ENCODE results near the gene UBE2J1. TPM values are rescaled to one million over a fixed set of nuclear protein-coding genes. Genes with fewer than 3 reads are reported as not detected.

UBE2J1 gene
- total and polyA plus RNA-seq, 9 of the 15 experiments (the other 6 are each of a cell fraction or from before 2014, with no cell fraction given): 11.6 to 32.6 (median 22.0) TPM

DNA sequence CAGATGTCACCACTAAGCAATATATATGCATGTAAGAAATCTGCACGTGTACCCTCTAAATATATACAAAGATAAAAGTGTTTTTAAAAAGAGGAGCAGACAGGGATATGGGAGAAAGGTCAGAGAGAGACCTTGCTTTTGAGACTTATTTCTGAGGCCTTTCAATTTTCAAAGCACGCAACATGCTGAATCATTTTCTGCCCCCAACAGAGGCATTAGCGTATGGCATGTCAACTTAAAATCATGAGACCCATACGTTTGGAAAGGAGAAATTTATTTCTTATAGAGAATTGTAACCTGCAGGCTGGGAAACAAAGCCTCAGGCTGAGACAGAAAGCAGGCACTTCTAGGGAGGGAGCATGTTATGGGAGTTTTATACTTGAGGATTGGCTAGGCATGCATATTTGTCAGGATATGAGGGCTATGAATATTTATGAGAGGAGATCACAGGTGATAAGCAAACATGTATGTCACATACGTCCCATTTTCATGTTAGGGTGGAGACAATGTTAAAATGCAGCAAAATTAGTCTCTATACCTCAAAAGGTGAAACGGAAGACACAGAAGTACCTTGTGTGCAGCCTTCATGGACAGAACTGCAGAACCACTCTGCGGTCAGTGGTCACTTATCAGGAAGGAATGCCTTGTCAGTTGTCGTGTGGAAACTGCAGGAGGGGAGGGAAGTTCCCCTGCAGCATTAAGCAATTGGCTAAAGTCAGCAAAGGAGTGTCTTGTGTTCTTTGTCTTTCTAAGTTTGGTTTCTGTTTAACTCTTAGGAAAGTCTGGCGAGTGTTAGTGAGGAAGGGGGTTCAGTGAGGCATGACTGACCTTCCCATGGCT is 31.2 kb downstream of the UBE2J1 start (continued):
- TF ChIP-seq, protein P1, sequence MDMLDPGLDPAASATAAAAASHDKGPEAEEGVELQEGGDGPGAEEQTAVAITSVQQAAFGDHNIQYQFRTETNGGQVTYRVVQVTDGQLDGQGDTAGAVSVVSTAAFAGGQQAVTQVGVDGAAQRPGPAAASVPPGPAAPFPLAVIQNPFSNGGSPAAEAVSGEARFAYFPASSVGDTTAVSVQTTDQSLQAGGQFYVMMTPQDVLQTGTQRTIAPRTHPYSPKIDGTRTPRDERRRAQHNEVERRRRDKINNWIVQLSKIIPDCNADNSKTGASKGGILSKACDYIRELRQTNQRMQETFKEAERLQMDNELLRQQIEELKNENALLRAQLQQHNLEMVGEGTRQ (CRISPR knock-in tag; IDR thresholded peaks at IDR 0.05): no peak
- TF ChIP-seq GTF2E2 (tag; IDR thresholded peaks at IDR 0.05) (no peak), ZNF274 (IDR thresholded peaks at IDR 0.05; ENCODE audit: borderline replicate concordance, low read depth, low read length) (no peak), THRB (CRISPR knock-in tag; conservative IDR thresholded peaks at IDR 0.05) (no peak), ZNF444 (CRISPR knock-in tag; IDR thresholded peaks at IDR 0.05) (no peak), HMGN3 (IDR thresholded peaks at IDR 0.05; ENCODE audit: borderline replicate concordance, extremely low read depth, insufficient read length, low read depth, low read length) (no peak), TARDBP (IDR thresholded peaks at IDR 0.05) (no peak), GATAD2B (IDR thresholded peaks at IDR 0.05; ENCODE audit: borderline replicate concordance) (no peak), ZNF41 (CRISPR knock-in tag; conservative IDR thresholded peaks at IDR 0.05) (no peak), SOX6 (IDR thresholded peaks at IDR 0.05) (peak; percentile 84), SMARCA4 (IDR thresholded peaks at IDR 0.05) (peak; percentile 89), NR1H2 (CRISPR knock-in tag; IDR thresholded peaks at IDR 0.05) (no peak), ZMIZ1 (IDR thresholded peaks at IDR 0.05; ENCODE audit: low read depth in 2 of 2, low read length in 2 of 2) (no peak), THRAP3 (IDR thresholded peaks at IDR 0.05; ENCODE audit: borderline replicate concordance) (no peak)
- TF ChIP-seq, protein P2, sequence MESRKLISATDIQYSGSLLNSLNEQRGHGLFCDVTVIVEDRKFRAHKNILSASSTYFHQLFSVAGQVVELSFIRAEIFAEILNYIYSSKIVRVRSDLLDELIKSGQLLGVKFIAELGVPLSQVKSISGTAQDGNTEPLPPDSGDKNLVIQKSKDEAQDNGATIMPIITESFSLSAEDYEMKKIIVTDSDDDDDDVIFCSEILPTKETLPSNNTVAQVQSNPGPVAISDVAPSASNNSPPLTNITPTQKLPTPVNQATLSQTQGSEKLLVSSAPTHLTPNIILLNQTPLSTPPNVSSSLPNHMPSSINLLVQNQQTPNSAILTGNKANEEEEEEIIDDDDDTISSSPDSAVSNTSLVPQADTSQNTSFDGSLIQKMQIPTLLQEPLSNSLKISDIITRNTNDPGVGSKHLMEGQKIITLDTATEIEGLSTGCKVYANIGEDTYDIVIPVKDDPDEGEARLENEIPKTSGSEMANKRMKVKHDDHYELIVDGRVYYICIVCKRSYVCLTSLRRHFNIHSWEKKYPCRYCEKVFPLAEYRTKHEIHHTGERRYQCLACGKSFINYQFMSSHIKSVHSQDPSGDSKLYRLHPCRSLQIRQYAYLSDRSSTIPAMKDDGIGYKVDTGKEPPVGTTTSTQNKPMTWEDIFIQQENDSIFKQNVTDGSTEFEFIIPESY (CRISPR knock-in tag; IDR thresholded peaks at IDR 0.05): 0 out of 2 replicates have a peak, but pooled peaks have one; percentile 11
- TF ChIP-seq, protein P3, sequence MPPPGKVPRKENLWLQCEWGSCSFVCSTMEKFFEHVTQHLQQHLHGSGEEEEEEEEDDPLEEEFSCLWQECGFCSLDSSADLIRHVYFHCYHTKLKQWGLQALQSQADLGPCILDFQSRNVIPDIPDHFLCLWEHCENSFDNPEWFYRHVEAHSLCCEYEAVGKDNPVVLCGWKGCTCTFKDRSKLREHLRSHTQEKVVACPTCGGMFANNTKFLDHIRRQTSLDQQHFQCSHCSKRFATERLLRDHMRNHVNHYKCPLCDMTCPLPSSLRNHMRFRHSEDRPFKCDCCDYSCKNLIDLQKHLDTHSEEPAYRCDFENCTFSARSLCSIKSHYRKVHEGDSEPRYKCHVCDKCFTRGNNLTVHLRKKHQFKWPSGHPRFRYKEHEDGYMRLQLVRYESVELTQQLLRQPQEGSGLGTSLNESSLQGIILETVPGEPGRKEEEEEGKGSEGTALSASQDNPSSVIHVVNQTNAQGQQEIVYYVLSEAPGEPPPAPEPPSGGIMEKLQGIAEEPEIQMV (tag; conservative IDR thresholded peaks at IDR 0.05; ENCODE audit: low read depth): no peak
